Uterus (tissue), 4 donors: ENCODE results near the gene XYLT1. TPM values are rescaled to one million over a fixed set of nuclear protein-coding genes. Genes with fewer than 3 reads are reported as not detected.

Source experiments
- DNase-seq, 2 donors: peaks; one replicate each; pipeline ENCODE4 v3.0.0-alpha.2; 2019 to 2020
- H3K27ac ChIP-seq, 2 donors: fragments of 200-600 bp; sonication (generic); 1 replicate in 1 of 2; 2 replicates in 1 of 2; pipeline ENCODE4 v1.5.1; 2016 to 2018
- H3K27me3 ChIP-seq, 2 donors: fragments of 200-600 bp; sonication (generic); one replicate each; pipeline ENCODE4 v1.5.1; 2018 to 2019; ENCODE audit warnings: control low read depth in 1 of 2
- H3K36me3 ChIP-seq, 2 donors: fragments of 200-600 bp; sonication (generic); one replicate each; pipeline ENCODE4 v1.5.1; 2019; ENCODE audit warnings: control low read depth in 1 of 2
- H3K4me1 ChIP-seq, 2 donors: fragments of 200-600 bp; sonication (generic); one replicate each; pipeline ENCODE4 v1.5.1; 2018 to 2019; ENCODE audit warnings: control low read depth in 1 of 2
- H3K4me3 ChIP-seq, 2 donors: fragments of 200-600 bp; sonication (generic); 1 replicate in 1 of 2; 2 replicates in 1 of 2; pipeline ENCODE4 v1.5.1; 2018 to 2019; ENCODE audit warnings: mild to moderate bottlenecking in 1 of 2
- H3K9me3 ChIP-seq, 2 donors: fragments of 200-600 bp; sonication (generic); one replicate each; pipeline ENCODE4 v1.5.1; 2019; ENCODE audit warnings: control low read depth in 1 of 2
- CTCF ChIP-seq, 4 experiments: fragments of 200-600 bp in 2 of 4; fragments of 450-650 bp in 2 of 4; sonication (generic) in 2 of 4; IDR thresholded peaks; one replicate each; pipeline ENCODE4 v1.5.1; 2016 to 2019; ENCODE audit warnings: antibody characterized with exemption in 4 of 4, mild to moderate bottlenecking in 2 of 4, moderate library complexity in 1 of 4
- POLR2A ChIP-seq, 2 donors: fragments of 450-650 bp; IDR thresholded peaks; one replicate each; pipeline ENCODE4 v1.6.1; 2016; ENCODE audit warnings: antibody characterized with exemption in 2 of 2, mild to moderate bottlenecking in 1 of 2, moderate library complexity in 1 of 2
- intact Hi-C: fragments of 100-400 bp; cut with DNase I; formaldehyde crosslinking; loops from one replicate; pipeline ENCODE4 v1.15.1; 2023; ENCODE audit warnings: low total_unique reads
- total RNA-seq, 4 donors: library from RNA; depleted of rRNA in 3 of 4; stranded (reverse); fragments of >200 nt in 3 of 4; gene quantifications; one replicate each; pipeline versions ENCODE4 v1.1.0 to v1.2.4, GENCODE V29; 2014 to 2023
- donor health status: DM: yes; HTN: yes; CAD: no.

Gene XYLT1
- total RNA-seq, 4 donors from 2014 or later, result 1.5 to 42.2 (median 15.7) TPM

DNA sequence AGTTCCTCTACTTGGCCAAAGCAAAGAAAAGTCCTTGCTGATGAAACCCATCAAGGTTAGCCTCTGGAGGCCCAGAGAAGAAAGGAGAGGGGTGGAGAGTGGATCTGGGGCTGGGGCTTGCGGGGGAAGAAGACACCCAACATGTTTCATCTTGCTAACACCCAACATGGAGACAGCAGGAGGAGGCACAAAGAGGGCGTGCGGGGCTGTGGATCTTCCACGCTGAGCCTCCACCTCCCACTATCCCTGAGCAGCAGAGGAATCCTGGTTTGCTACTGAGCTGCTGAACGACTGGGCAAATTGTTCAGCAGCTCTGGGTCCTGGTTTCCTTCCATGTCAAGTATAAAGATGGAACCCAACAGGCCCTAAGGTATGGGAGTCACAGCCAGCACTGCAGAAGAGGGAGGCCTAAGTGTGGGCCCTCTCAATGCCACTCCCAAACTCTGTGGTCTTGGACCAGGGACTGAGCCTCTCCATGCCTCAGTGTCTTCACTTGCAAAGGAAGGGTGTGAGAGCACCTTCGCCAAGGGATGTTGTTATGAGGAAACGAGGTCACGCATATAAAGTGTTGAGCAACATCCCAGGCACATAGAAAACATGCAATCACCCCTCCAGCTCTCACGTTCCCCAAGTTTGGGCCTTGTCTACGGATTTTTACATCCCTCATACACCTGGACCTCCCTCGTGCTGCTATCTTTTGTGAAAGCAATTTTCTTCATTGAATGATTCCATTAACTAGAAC is 122.5 kb downstream of the XYLT1 start:
- H3K27me3 ChIP-seq, result no peaks in the 10 kb centered on the region
- DNase-seq, result no peak
- H3K27ac ChIP-seq, result no peak overlapping the region
- intact Hi-C loops, result no loop called here
- H3K4me1 ChIP-seq, result peaks cover 0 to 3% of the 10 kb centered on the region in 2 donors
- TF ChIP-seq POLR2A (IDR thresholded peaks at IDR 0.05), result no peak
- no peak for TF ChIP-seq CTCF (IDR thresholded peaks at IDR 0.05)
- no peaks in the 10 kb centered on the region for H3K9me3 ChIP-seq
- H3K4me3 ChIP-seq, result no peak overlapping the region
- H3K36me3 ChIP-seq, result no peaks in the 10 kb centered on the region

DNA sequence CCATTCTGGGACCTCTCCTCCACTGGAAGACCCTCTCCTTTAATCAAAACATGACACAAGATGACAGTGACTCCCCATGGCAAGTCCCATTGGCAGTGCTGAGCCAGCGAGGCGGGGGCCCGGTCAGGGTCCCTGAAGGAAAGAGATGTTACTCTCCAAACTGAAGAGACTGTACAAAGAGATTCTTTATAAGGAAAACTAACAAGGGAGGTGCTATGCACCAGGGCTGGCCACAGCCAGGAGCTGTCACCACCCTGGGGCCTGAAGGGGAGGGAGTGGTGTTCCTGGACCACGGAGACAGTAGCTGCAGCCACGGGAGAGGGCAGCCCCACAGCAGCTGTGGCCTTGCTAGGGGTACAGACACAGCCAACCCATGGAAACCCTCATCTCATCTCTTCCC is 123.1 kb downstream of the XYLT1 start:
- no peaks in the 10 kb centered on the region for H3K9me3 ChIP-seq
- no peaks in the 10 kb centered on the region for H3K27me3 ChIP-seq
- no peak overlapping the region for H3K4me3 ChIP-seq
- intact Hi-C loops, result no loop called here
- no peaks in the 10 kb centered on the region for H3K36me3 ChIP-seq
- H3K27ac ChIP-seq, result no peak overlapping the region
- TF ChIP-seq CTCF (IDR thresholded peaks at IDR 0.05), result no peak
- no peak for TF ChIP-seq POLR2A (IDR thresholded peaks at IDR 0.05)
- no peak for DNase-seq
- H3K4me1 ChIP-seq, result peaks cover 0 to 3% of the 10 kb centered on the region in 2 donors

- Histone ChIP-seq H3K9me3 (no peaks in the 10 kb centered on the region), H3K36me3 (no peaks in the 10 kb centered on the region), H3K27me3 (no peaks in the 10 kb centered on the region), H3K4me1 (peaks cover 0 to 3% of the 10 kb centered on the region in 2 donors), H3K4me3 (no peak overlapping the region), H3K27ac (peak overlapping the region; percentile 38 to 56)
- no peak for TF ChIP-seq CTCF (IDR thresholded peaks at IDR 0.05)
- no peak for TF ChIP-seq POLR2A (IDR thresholded peaks at IDR 0.05)
- intact Hi-C loops, result no loop called here
- DNase-seq, result no peak
These were observed 123.9 kb downstream of the XYLT1 start for GRCh38 chr16:17346621-17347569.

DNA sequence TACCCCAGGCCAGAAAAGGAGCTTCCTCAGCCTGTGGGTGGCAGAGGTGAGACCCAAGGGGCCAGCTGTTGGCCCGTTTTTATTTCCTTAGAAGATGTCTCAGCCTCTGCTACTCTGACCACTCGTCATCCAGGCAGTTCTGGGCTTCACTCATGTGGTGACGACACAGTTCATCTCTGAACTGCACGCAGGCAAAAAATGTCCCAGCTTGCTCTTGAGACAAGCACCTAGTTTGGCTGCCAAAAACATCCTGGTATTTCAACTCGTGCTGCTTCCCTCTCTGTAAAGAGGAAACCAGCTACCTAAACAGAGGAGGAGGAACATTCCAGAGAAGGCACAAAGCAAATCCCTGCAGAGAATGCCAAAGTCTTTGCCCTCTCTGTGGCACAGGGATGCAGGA is 125.7 kb downstream of the XYLT1 start:
- Histone ChIP-seq H3K4me3 (no peak overlapping the region), H3K27ac (peak overlapping the region in 1 of 2 donors; percentile 38), H3K27me3 (no peaks in the 10 kb centered on the region), H3K36me3 (no peaks in the 10 kb centered on the region), H3K9me3 (no peaks in the 10 kb centered on the region), H3K4me1 (peaks cover 0 to 3% of the 10 kb centered on the region in 2 donors)
- intact Hi-C loops, result no loop called here
- no peak for TF ChIP-seq CTCF (IDR thresholded peaks at IDR 0.05)
- no peak for TF ChIP-seq POLR2A (IDR thresholded peaks at IDR 0.05)
- DNase-seq, result peak; percentile 72 to 82

GRCh38 chr16:17343728-17344127 is 127.0 kb downstream of the XYLT1 start:
- H3K27me3 ChIP-seq, result no peaks in the 10 kb centered on the region
- H3K4me3 ChIP-seq, result no peak overlapping the region
- intact Hi-C loops, result no loop called here
- no peaks in the 10 kb centered on the region for H3K9me3 ChIP-seq
- TF ChIP-seq CTCF (IDR thresholded peaks at IDR 0.05), result no peak
- TF ChIP-seq POLR2A (IDR thresholded peaks at IDR 0.05), result no peak
- DNase-seq, result no peak
- H3K36me3 ChIP-seq, result no peaks in the 10 kb centered on the region
- H3K27ac ChIP-seq, result no peak overlapping the region
- peaks cover 0 to 3% of the 10 kb centered on the region in 2 donors for H3K4me1 ChIP-seq
